Psoas muscle (tissue), 8 donors: ENCODE data around the gene KCNJ9. TPM values are rescaled to one million over a fixed set of nuclear protein-coding genes. Genes with fewer than 3 reads are reported as not detected.

Source experiments
- ATAC-seq, 4 donors: fragments of 200-7000 bp; cut with Tn5 transposase; one replicate each; pipeline ENCODE4 v1.9.1; 2020; ENCODE audit warnings: moderate library complexity in 3 of 4, mild to moderate bottlenecking in 2 of 4
- DNase-seq, 2 donors: peaks; one replicate each; pipeline ENCODE4 v3.0.0-alpha.2; 2020
- H3K27ac ChIP-seq: fragments of 200-600 bp; one replicate; pipeline ENCODE4 v1.8.0; 2022
- H3K27me3 ChIP-seq, 3 donors: fragments of 200-600 bp in 1 of 3; one replicate each; pipeline versions ENCODE4 v1.6.1 to v1.8.0; 2013 to 2022; ENCODE audit warnings: low read length in 2 of 3, mild to moderate bottlenecking in 2 of 3, moderate library complexity in 1 of 3; ENCODE audit not compliant: insufficient read depth in 3 of 3
- H3K36me3 ChIP-seq, 2 donors: fragments of 200-600 bp in 1 of 2; one replicate each; pipeline versions ENCODE4 v1.6.1 to v1.8.0; 2013 to 2022; ENCODE audit warnings: low read depth in 1 of 2, mild to moderate bottlenecking in 1 of 2, moderate library complexity in 1 of 2; ENCODE audit not compliant: insufficient read depth in 1 of 2
- H3K4me1 ChIP-seq: fragments of 200-600 bp; one replicate; pipeline ENCODE4 v1.8.0; 2022
- H3K4me3 ChIP-seq: fragments of 200-600 bp; one replicate; pipeline ENCODE4 v1.8.0; 2022; ENCODE audit warnings: mild to moderate bottlenecking
- H3K9me3 ChIP-seq: fragments of 200-600 bp; one replicate; pipeline ENCODE4 v1.8.0; 2022
- WGBS, 3 donors: extraction: QIAGEN DNeasy Blood & Tissue Kit; methylation state at CpG; one replicate each; pipeline versions ENCODE4 v1.1.6 to v1.1.7; 2013; 5-methylcytosine and 5-hydroxymethylcytosine counted together
- intact Hi-C, 2 donors: fragments of 100-400 bp; cut with DNase I; formaldehyde crosslinking; loops; one replicate each; pipeline versions ENCODE4 v1.11.0 to v1.14.2; 2022
- polyA plus RNA-seq, 3 donors: library from polyadenylated mRNA; stranded (reverse); fragments of 200-250 nt; gene quantifications; one replicate each; pipeline ENCODE4 v1.2.3, GENCODE V29; 2013
- total RNA-seq, 4 donors: library from RNA; stranded (reverse); fragmentation: NEBNext Ultra II Directional in 2 of 4; extraction: Animal tissue kit (Norgen Biotek cat#: 25700) in 2 of 4; gene quantifications; one replicate each; pipeline versions ENCODE4 v1.2.1 to v1.2.4, GENCODE V29; 2021 to 2023
- TF ChIP-seq, protein P1 (sequence below): fragments of 200-600 bp; IDR thresholded peaks from one replicate; pipeline ENCODE4 v1.8.0; 2022; ENCODE audit warnings: antibody characterized with exemption
- donor health status: healthy with polysubstance abuse.
- donor health status: DM: no; HTN: no; CAD: no; lungs with moderate emphysema.
- donor health status: Bipolar disorder and iron deficiency.
- donor health status: healthy.
- donor health status: DM: yes; HTN: yes; CAD: no.
- donor health status: DM: no; HTN: no; CAD: no.
- donor health status: DM: no; HTN: no; CAD: no.
- donor health status: DM: yes; HTN: yes; CAD: no.

Gene KCNJ9
- total and polyA plus RNA-seq, 7 donors = 0.01 to 0.04 TPM; not detected in 5

DNA sequence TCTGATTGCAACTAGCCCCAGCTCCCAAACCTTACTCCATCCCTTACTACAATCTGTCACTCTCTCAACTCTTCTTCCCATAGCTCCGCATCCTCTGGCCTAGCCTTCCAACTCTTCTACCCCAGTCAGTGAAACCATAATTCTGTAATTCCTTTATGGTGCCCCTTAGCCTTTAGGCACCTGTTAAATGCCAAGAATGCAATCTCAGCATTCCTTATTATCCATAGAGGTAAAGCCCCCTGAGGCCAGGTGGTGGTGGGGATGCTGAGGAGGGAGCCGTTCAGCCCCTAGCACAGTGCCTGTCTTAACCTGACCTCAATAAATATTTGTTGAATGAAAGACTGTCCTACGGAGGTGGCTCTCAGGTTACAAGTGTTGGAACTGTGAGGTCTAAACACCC lies 48.2 kb downstream of the KCNJ9 start:
- Histone ChIP-seq H3K27me3 (no peaks in the 10 kb centered on the region), H3K9me3 (no peaks in the 10 kb centered on the region), H3K27ac (peak overlapping the region; percentile 98), H3K4me1 (peaks cover 93% of the 10 kb centered on the region), H3K4me3 (peak overlapping the region; percentile 52), H3K36me3 (peaks cover 0 to 85% of the 10 kb centered on the region in 2 donors)
- DNase-seq (no peak), ATAC-seq (no peak)
- intact Hi-C loops = no loop called here
- TF ChIP-seq, protein P1, sequence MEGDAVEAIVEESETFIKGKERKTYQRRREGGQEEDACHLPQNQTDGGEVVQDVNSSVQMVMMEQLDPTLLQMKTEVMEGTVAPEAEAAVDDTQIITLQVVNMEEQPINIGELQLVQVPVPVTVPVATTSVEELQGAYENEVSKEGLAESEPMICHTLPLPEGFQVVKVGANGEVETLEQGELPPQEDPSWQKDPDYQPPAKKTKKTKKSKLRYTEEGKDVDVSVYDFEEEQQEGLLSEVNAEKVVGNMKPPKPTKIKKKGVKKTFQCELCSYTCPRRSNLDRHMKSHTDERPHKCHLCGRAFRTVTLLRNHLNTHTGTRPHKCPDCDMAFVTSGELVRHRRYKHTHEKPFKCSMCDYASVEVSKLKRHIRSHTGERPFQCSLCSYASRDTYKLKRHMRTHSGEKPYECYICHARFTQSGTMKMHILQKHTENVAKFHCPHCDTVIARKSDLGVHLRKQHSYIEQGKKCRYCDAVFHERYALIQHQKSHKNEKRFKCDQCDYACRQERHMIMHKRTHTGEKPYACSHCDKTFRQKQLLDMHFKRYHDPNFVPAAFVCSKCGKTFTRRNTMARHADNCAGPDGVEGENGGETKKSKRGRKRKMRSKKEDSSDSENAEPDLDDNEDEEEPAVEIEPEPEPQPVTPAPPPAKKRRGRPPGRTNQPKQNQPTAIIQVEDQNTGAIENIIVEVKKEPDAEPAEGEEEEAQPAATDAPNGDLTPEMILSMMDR = no peak
- 35 to 52% (median 37%) methylated on average over 3 of the region's 3 CpGs for WGBS, 3 donors

DNA sequence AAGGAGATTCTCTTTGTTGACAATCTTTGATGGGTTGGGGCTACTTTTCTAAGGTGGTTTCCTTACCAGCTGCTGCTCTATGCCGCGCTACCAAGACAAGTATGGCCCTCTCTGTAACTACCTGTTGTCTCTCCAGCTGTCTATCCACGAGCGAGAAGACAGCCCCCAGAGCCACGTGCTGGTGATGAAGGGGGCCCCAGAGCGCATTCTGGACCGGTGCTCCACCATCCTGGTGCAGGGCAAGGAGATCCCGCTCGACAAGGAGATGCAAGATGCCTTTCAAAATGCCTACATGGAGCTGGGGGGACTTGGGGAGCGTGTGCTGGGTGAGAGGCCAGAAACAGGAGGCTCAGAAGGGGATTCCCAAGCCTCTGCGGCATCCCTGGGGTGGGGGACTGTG lies 48.6 kb downstream of the KCNJ9 start:
- Histone ChIP-seq H3K9me3 (no peaks in the 10 kb centered on the region), H3K27ac (peak overlapping the region; percentile 98), H3K36me3 (peaks cover 0 to 89% of the 10 kb centered on the region in 2 donors), H3K27me3 (no peaks in the 10 kb centered on the region), H3K4me1 (peaks cover 95% of the 10 kb centered on the region), H3K4me3 (peak overlapping the region; percentile 52)
- TF ChIP-seq, protein P1 = no peak
- ATAC-seq (no peak), DNase-seq (no peak)
- intact Hi-C loops = no loop called here
- 59 to 64% (median 63%) methylated on average over 11 of the region's 11 CpGs for WGBS, 3 donors

DNA sequence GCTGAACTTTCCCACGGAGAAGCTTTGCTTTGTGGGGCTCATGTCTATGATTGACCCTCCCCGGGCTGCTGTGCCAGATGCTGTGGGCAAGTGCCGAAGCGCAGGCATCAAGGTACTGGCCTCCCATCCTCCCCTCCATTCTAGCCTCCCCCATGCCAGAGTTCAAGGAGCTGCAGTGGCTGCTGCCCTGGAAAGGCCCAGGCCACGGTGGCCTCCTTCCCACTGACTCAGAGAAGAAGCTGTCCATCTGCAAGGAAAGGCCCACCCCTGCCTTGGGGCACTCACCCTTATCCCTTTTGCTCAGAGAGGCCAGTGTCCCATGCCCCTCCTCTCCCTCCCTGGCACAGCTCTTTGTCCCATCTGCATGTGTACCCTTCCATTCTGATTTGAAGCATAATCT lies 49.1 kb downstream of the KCNJ9 start:
- H3K27ac ChIP-seq = peak overlapping the region; percentile 98
- DNase-seq (peak in 1 of 2 donors; percentile 72), ATAC-seq (no peak)
- TF ChIP-seq, protein P1 = no peak
- H3K36me3 ChIP-seq = peaks cover 0 to 89% of the 10 kb centered on the region in 2 donors
- no peaks in the 10 kb centered on the region for H3K9me3 ChIP-seq
- H3K27me3 ChIP-seq = no peaks in the 10 kb centered on the region
- intact Hi-C loops = no loop called here
- peak overlapping the region; percentile 34 for H3K4me3 ChIP-seq
- peaks cover 90% of the 10 kb centered on the region for H3K4me1 ChIP-seq
- 35 to 43% (median 37%) methylated on average over 5 of the region's 5 CpGs for WGBS, 3 donors

DNA sequence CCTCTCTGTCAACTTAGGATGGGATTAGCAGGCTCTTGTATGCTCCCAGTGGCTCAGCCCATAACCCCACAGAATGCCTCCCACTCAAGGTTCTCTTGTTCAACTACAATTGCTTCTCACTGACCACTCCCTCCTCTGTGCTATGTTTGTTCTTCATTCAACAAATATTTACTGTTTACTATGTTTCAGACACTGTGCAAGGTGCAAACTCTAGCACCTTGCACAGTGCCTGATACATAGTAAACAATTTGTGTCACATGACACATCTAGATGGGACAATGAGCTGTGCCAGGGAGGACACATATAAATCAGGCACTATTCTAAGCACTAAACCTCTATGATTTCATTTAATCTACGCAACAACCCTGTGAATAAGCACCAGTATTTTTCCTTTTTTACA lies 49.6 kb downstream of the KCNJ9 start:
- Histone ChIP-seq H3K27ac (peak overlapping the region; percentile 98), H3K9me3 (no peaks in the 10 kb centered on the region), H3K27me3 (no peaks in the 10 kb centered on the region), H3K4me1 (peaks cover 86% of the 10 kb centered on the region), H3K36me3 (peaks cover 0 to 89% of the 10 kb centered on the region in 2 donors), H3K4me3 (peak overlapping the region; percentile 34)
- ATAC-seq (no peak), DNase-seq (no peak)
- 41 to 62% (median 50%) methylated on average over 1 of the region's 1 CpG for whole genome bisulfite sequencing, 3 donors
- TF ChIP-seq, protein P1 = no peak
- intact Hi-C loops = no loop called here
